Measurements from ENCODE around the gene FBLN7. TPM values are rescaled to one million over a fixed set of nuclear protein-coding genes. Genes with fewer than 3 reads are reported as not detected.

FBLN7 gene
- total and polyA plus RNA-seq, 2 of the 8 experiments (the other 6 are each of a cell fraction or from before 2014, with no cell fraction given) = 0.30 to 0.77 TPM

DNA sequence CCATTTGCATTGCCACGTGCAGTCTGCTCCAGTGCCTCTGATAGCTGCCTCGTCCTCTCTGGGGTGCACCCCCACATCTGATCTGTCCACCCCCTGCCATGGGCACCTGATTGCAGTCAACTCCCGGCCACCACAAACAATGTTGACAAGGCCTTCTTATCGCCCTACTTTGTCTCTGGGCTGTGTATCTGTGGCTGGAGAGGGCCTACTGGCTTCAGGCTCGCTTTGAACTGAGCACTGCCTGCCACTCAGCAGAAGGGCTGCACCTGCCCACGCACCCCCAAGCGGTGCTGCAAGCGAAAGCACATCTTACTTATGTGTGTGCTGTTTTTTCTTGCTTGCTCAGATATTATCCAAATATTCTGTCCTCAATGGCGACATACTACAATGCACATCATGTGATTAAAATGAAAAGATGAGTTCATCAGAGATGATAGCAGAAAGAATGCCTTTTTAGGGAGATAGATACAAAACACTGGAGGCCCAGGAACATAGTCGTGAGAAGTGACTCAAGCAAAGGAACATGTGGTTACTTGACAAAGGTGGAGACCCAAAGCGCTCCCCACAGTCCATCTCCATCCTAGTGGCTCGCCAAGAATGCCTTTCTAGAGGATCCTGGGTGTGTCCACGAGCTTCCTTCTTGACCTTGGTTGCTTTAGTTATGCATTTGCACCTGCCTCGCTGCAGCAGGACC lies 28.8 kb downstream of the FBLN7 start (continued):
- TF ChIP-seq, protein P1, sequence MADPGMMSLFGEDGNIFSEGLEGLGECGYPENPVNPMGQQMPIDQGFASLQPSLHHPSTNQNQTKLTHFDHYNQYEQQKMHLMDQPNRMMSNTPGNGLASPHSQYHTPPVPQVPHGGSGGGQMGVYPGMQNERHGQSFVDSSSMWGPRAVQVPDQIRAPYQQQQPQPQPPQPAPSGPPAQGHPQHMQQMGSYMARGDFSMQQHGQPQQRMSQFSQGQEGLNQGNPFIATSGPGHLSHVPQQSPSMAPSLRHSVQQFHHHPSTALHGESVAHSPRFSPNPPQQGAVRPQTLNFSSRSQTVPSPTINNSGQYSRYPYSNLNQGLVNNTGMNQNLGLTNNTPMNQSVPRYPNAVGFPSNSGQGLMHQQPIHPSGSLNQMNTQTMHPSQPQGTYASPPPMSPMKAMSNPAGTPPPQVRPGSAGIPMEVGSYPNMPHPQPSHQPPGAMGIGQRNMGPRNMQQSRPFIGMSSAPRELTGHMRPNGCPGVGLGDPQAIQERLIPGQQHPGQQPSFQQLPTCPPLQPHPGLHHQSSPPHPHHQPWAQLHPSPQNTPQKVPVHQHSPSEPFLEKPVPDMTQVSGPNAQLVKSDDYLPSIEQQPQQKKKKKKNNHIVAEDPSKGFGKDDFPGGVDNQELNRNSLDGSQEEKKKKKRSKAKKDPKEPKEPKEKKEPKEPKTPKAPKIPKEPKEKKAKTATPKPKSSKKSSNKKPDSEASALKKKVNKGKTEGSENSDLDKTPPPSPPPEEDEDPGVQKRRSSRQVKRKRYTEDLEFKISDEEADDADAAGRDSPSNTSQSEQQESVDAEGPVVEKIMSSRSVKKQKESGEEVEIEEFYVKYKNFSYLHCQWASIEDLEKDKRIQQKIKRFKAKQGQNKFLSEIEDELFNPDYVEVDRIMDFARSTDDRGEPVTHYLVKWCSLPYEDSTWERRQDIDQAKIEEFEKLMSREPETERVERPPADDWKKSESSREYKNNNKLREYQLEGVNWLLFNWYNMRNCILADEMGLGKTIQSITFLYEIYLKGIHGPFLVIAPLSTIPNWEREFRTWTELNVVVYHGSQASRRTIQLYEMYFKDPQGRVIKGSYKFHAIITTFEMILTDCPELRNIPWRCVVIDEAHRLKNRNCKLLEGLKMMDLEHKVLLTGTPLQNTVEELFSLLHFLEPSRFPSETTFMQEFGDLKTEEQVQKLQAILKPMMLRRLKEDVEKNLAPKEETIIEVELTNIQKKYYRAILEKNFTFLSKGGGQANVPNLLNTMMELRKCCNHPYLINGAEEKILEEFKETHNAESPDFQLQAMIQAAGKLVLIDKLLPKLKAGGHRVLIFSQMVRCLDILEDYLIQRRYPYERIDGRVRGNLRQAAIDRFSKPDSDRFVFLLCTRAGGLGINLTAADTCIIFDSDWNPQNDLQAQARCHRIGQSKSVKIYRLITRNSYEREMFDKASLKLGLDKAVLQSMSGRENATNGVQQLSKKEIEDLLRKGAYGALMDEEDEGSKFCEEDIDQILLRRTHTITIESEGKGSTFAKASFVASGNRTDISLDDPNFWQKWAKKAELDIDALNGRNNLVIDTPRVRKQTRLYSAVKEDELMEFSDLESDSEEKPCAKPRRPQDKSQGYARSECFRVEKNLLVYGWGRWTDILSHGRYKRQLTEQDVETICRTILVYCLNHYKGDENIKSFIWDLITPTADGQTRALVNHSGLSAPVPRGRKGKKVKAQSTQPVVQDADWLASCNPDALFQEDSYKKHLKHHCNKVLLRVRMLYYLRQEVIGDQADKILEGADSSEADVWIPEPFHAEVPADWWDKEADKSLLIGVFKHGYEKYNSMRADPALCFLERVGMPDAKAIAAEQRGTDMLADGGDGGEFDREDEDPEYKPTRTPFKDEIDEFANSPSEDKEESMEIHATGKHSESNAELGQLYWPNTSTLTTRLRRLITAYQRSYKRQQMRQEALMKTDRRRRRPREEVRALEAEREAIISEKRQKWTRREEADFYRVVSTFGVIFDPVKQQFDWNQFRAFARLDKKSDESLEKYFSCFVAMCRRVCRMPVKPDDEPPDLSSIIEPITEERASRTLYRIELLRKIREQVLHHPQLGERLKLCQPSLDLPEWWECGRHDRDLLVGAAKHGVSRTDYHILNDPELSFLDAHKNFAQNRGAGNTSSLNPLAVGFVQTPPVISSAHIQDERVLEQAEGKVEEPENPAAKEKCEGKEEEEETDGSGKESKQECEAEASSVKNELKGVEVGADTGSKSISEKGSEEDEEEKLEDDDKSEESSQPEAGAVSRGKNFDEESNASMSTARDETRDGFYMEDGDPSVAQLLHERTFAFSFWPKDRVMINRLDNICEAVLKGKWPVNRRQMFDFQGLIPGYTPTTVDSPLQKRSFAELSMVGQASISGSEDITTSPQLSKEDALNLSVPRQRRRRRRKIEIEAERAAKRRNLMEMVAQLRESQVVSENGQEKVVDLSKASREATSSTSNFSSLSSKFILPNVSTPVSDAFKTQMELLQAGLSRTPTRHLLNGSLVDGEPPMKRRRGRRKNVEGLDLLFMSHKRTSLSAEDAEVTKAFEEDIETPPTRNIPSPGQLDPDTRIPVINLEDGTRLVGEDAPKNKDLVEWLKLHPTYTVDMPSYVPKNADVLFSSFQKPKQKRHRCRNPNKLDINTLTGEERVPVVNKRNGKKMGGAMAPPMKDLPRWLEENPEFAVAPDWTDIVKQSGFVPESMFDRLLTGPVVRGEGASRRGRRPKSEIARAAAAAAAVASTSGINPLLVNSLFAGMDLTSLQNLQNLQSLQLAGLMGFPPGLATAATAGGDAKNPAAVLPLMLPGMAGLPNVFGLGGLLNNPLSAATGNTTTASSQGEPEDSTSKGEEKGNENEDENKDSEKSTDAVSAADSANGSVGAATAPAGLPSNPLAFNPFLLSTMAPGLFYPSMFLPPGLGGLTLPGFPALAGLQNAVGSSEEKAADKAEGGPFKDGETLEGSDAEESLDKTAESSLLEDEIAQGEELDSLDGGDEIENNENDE (IDR thresholded peaks at IDR 0.05; ENCODE audit: insufficient replicate concordance, low read length) = no peak
- no peak for TF ChIP-seq TAF1 (IDR thresholded peaks at IDR 0.05; ENCODE audit: low read depth, low read length)
- TF ChIP-seq TCF12 (IDR thresholded peaks at IDR 0.05; ENCODE audit: low read depth, low read length) = no peak
- TF ChIP-seq, protein P2, sequence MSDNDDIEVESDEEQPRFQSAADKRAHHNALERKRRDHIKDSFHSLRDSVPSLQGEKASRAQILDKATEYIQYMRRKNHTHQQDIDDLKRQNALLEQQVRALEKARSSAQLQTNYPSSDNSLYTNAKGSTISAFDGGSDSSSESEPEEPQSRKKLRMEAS (IDR thresholded peaks at IDR 0.05) = no peak
- no peak for TF ChIP-seq SRF (IDR thresholded peaks at IDR 0.05; ENCODE audit: low read depth, low read length)
- TF ChIP-seq BACH1 (IDR thresholded peaks at IDR 0.05; ENCODE audit: low read length) = no peak
- TF ChIP-seq TAF7 (optimal IDR thresholded peaks at IDR 0.05; ENCODE audit: borderline replicate concordance, low read depth, low read length) = no peak

Measured in H1 (cell line).